HEK293 (cell line): ENCODE data around the gene STC2.

Source experiments
- CTCF ChIA-PET: fragments of 350-600 bp; formaldehyde crosslinking; extraction: SDS; loops from one replicate; lab custom pipeline; 2021; ENCODE audit warnings: antibody characterized with exemption; lab: Yijun Ruan, JAX
- POLR2A ChIA-PET: fragments of 300-600 bp; formaldehyde crosslinking; extraction: SDS; loops from one replicate; lab custom pipeline; 2020; ENCODE audit warnings: antibody characterized with exemption, inconsistent platforms; lab: Yijun Ruan, JAX
- H3K27ac ChIP-seq: fragments of 200-500 bp; sonication (Bioruptor generic); 2 replicates; pipeline ENCODE4 v1.5.1; 2014; ENCODE audit warnings: low read depth, low read length, control low read depth, inconsistent platforms; ENCODE audit errors: extremely low read depth
- H3K36me3 ChIP-seq, 2 experiments: fragments of 200-500 bp in 1 of 2; sonication (Bioruptor generic) in 1 of 2; 1 replicate in 1 of 2; 2 replicates in 1 of 2; pipeline ENCODE4 v1.5.1; 2014 to 2017; ENCODE audit warnings: inconsistent platforms in 2 of 2, low read length in 2 of 2; ENCODE audit not compliant: control insufficient read depth in 2 of 2, insufficient read depth in 1 of 2
- H3K4me1 ChIP-seq: fragments of 200-500 bp; sonication (Bioruptor generic); 2 replicates; pipeline ENCODE4 v1.5.1; 2014; ENCODE audit warnings: mild to moderate bottlenecking, low read length, inconsistent platforms; ENCODE audit not compliant: control insufficient read depth, insufficient read depth
- H3K4me3 ChIP-seq: 2 replicates; pipeline ENCODE4 v1.5.1; 2011; ENCODE audit warnings: low read depth, mild to moderate bottlenecking, control low read depth, low read length, moderate library complexity
- H3K9me3 ChIP-seq: fragments of 200-500 bp; sonication (Bioruptor generic); 2 replicates; pipeline ENCODE4 v1.5.1; 2014; ENCODE audit warnings: low read depth, low read length, inconsistent platforms; ENCODE audit not compliant: control insufficient read depth, insufficient read depth
- GLI4 ChIP-seq: fragments of 450-650 bp; formaldehyde crosslinking; IDR thresholded peaks from 2 replicates; pipeline ENCODE4 v1.5.1; 2016; ENCODE audit warnings: missing biosample characterization, missing genetic modification characterization
- KLF7 ChIP-seq: fragments of 450-650 bp; formaldehyde crosslinking; IDR thresholded peaks from 2 replicates; pipeline ENCODE4 v1.5.1; 2016; ENCODE audit warnings: missing biosample characterization, missing genetic modification characterization, borderline replicate concordance
- MZF1 ChIP-seq: fragments of 450-650 bp; formaldehyde crosslinking; IDR thresholded peaks from 2 replicates; pipeline ENCODE4 v1.5.1; 2017; ENCODE audit warnings: missing biosample characterization, missing genetic modification characterization, borderline replicate concordance
- OVOL3 ChIP-seq: fragments of 450-650 bp; formaldehyde crosslinking; IDR thresholded peaks from 2 replicates; pipeline ENCODE4 v1.5.1; 2016; ENCODE audit warnings: missing biosample characterization, missing genetic modification characterization
- TRIM28 ChIP-seq: IDR thresholded peaks from 2 replicates; pipeline ENCODE4 v1.6.1; 2011; ENCODE audit warnings: low read length, control low read depth, borderline replicate concordance
- TSHZ1 ChIP-seq: fragments of 450-650 bp; formaldehyde crosslinking; IDR thresholded peaks from 2 replicates; pipeline ENCODE4 v1.5.1; 2016; ENCODE audit warnings: missing biosample characterization, missing genetic modification characterization, borderline replicate concordance
- YY2 ChIP-seq: fragments of 450-650 bp; formaldehyde crosslinking; IDR thresholded peaks from 2 replicates; pipeline ENCODE4 v1.5.1; 2016; ENCODE audit warnings: missing biosample characterization, missing genetic modification characterization
- ZNF133 ChIP-seq: fragments of 450-650 bp; formaldehyde crosslinking; IDR thresholded peaks from 2 replicates; pipeline ENCODE4 v1.5.1; 2016; ENCODE audit warnings: missing biosample characterization, missing genetic modification characterization
- ZNF248 ChIP-seq: fragments of 450-650 bp; formaldehyde crosslinking; IDR thresholded peaks from 2 replicates; pipeline ENCODE4 v1.5.1; 2017; ENCODE audit warnings: missing biosample characterization, missing genetic modification characterization
- ZNF26 ChIP-seq: fragments of 450-650 bp; formaldehyde crosslinking; IDR thresholded peaks from 2 replicates; pipeline ENCODE4 v1.5.1; 2016; ENCODE audit warnings: missing biosample characterization, missing genetic modification characterization
- ZNF280C ChIP-seq: fragments of 450-650 bp; formaldehyde crosslinking; IDR thresholded peaks from 2 replicates; pipeline ENCODE4 v1.5.1; 2016; ENCODE audit warnings: missing biosample characterization, missing genetic modification characterization
- ZNF362 ChIP-seq: fragments of 450-650 bp; formaldehyde crosslinking; IDR thresholded peaks from 2 replicates; pipeline ENCODE4 v1.5.1; 2016; ENCODE audit warnings: missing biosample characterization, missing genetic modification characterization
- ZNF555 ChIP-seq: fragments of 450-650 bp; formaldehyde crosslinking; conservative IDR thresholded peaks from 2 replicates; pipeline ENCODE4 v1.5.1; 2017; ENCODE audit warnings: missing biosample characterization, mild to moderate bottlenecking, missing genetic modification characterization, inconsistent platforms
- ZNF600 ChIP-seq: fragments of 450-650 bp; formaldehyde crosslinking; IDR thresholded peaks from 2 replicates; pipeline ENCODE4 v1.5.1; 2016; ENCODE audit warnings: missing biosample characterization, missing genetic modification characterization
- ZNF610 ChIP-seq: fragments of 450-650 bp; formaldehyde crosslinking; IDR thresholded peaks from 2 replicates; pipeline ENCODE4 v1.5.1; 2016; ENCODE audit warnings: missing biosample characterization, missing genetic modification characterization, borderline replicate concordance
- ZNF623 ChIP-seq: fragments of 450-650 bp; formaldehyde crosslinking; IDR thresholded peaks from 2 replicates; pipeline ENCODE4 v1.5.1; 2016; ENCODE audit warnings: missing biosample characterization, missing genetic modification characterization
- ZNF76 ChIP-seq: fragments of 450-650 bp; formaldehyde crosslinking; IDR thresholded peaks from 2 replicates; pipeline ENCODE4; 2016; ENCODE audit warnings: low read depth, missing biosample characterization, missing genetic modification characterization, borderline replicate concordance

STC2 gene

GRCh38 chr5:173325091-173325698 lies 3.0 kb downstream of the STC2 start:
- no peaks in the 10 kb centered on the region for H3K4me1 ChIP-seq
- H3K27ac ChIP-seq = no peak overlapping the region
- no peaks in the 10 kb centered on the region for H3K9me3 ChIP-seq
- ChIA-PET POLR2A (interaction anchor here (1.4 kb wide), 1 partner anchor 10 kb away, joined by 6 read pairs; no protein-coding TSS in a partner anchor), CTCF (interaction anchor here (0.6 kb wide), 1 partner anchor 31 kb away, joined by 3 read pairs; no protein-coding TSS in a partner anchor)
- peaks cover 13 to 57% of the 10 kb centered on the region in 2 experiments for H3K36me3 ChIP-seq
- TF ChIP-seq ZNF555 (tag by site-specific recombination) (no peak), ZNF133 (tag by site-specific recombination) (peak; percentile 67)
- no peak overlapping the region for H3K4me3 ChIP-seq

GRCh38 chr5:173324115-173325001 lies 3.9 kb downstream of the STC2 start:
- POLR2A ChIA-PET = interaction anchor here (1.4 kb wide), 1 partner anchor 9 kb away, joined by 6 read pairs; no protein-coding TSS in a partner anchor
- Histone ChIP-seq H3K36me3 (peaks cover 13 to 65% of the 10 kb centered on the region in 2 experiments), H3K4me3 (no peak overlapping the region)
- no peak for TF ChIP-seq KLF7 (tag by site-specific recombination)
- TF ChIP-seq ZNF76 = no peak
- no peak for TF ChIP-seq ZNF610 (tag by site-specific recombination)
- no peak for TF ChIP-seq TRIM28
- no peak for TF ChIP-seq YY2 (tag by site-specific recombination)
- no peak for TF ChIP-seq ZNF600 (tag by site-specific recombination)
- no peak for TF ChIP-seq MZF1 (tag by site-specific recombination)
- no peak for TF ChIP-seq ZNF280C
- no peak for TF ChIP-seq OVOL3
- TF ChIP-seq TSHZ1 = no peak
- no peak for TF ChIP-seq ZNF26 (tag by site-specific recombination)
- no peak for TF ChIP-seq GLI4 (tag by site-specific recombination)
- TF ChIP-seq ZNF362 = no peak
- TF ChIP-seq ZNF248 = no peak
- TF ChIP-seq ZNF623 = no peak
- TF ChIP-seq ZNF555 (tag by site-specific recombination) = no peak
- TF ChIP-seq, all 188 proteins: peak for 0
- Histone ChIP-seq H3K27ac (no peak overlapping the region), H3K9me3 (no peaks in the 10 kb centered on the region), H3K4me1 (no peaks in the 10 kb centered on the region)
- CTCF ChIA-PET = no interaction called here
